SK-N-MC (cell line): ENCODE measurements around the gene CHP2.
"Not testable (repeated sequence)": the region's sequence is repeated elsewhere in the genome, so short reads cannot be mapped to it uniquely, and the experiment has no call there.

Experiments used
- DNase-seq: peaks from one replicate; pipeline ENCODE4 v3.0.0-alpha.2; 2011; ENCODE audit warnings: low read depth, low spot score
- H3K27ac ChIP-seq: fragments of 200-600 bp; sonication (generic); 2 replicates; pipeline ENCODE4 v1.5.1; 2016; ENCODE audit warnings: mixed run types
- H3K36me3 ChIP-seq: fragments of 200-600 bp; sonication (generic); 2 replicates; pipeline ENCODE4 v1.6.1; 2017; ENCODE audit warnings: antibody characterized with exemption, low read length, mixed read lengths; ENCODE audit not compliant: insufficient read depth
- H3K4me3 ChIP-seq: fragments of 200-600 bp; sonication (generic); 2 replicates; pipeline ENCODE4 v1.5.1; 2016
- H3K9ac ChIP-seq: fragments of 200-600 bp; sonication (generic); 2 replicates; pipeline ENCODE4 v1.8.0; 2017; ENCODE audit warnings: mixed run types, mixed read lengths; ENCODE audit not compliant: insufficient read length
- H3K9me3 ChIP-seq: fragments of 200-600 bp; sonication (generic); 2 replicates; pipeline ENCODE4 v1.6.1; 2017; ENCODE audit warnings: low read depth, mild to moderate bottlenecking, antibody characterized with exemption, low read length, moderate library complexity, mixed read lengths
- EZH2 ChIP-seq: fragments of 200-600 bp; sonication (generic); IDR thresholded peaks from one replicate; pipeline ENCODE4 v1.6.1; 2017; ENCODE audit warnings: antibody characterized with exemption
- FOXP2 ChIP-seq: optimal IDR thresholded peaks from 2 replicates; pipeline ENCODE3; 2011; ENCODE audit warnings: mild to moderate bottlenecking, moderate library complexity; ENCODE audit not compliant: insufficient read depth; ENCODE audit errors: extremely low read length, control extremely low read depth
- POLR2AphosphoS5 ChIP-seq: IDR thresholded peaks from 2 replicates; pipeline ENCODE4 v1.6.1; 2012; ENCODE audit warnings: mild to moderate bottlenecking, low read depth, low read length, borderline replicate concordance

The CHP2 gene

DNA sequence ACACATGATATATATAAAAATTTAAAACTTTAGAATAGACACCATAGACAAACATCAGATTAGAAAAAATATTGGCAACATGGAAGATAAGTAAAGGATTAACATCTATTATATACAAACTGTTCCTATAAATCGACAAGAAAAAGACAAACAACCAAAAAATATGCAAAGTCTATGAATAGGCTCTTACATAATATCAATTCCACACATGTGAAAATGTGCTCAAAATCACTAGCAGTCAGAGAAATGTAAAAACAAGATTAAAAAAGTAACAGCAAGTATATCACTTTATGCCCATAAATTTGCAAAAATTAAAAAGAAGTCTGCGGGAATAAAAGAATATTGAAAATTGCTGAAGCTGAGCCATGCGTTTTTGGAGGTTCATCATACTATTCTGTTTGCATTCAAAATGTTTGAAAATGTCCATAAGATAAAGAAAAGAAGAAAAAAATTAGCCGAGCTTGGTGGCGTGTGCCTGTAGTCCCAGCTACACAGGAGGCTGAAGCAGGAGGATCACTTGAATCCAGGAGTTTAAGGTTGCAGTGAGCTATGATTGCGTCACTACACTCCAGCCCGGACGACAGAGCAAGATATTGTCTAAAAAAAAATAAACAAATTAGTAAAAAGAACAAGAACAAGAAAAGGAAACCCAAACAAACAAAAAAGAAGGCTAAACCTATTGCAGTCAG, 30.6 kb upstream of the CHP2 start:
- no peak overlapping the region for H3K27ac ChIP-seq
- TF ChIP-seq POLR2AphosphoS5 (no peak), FOXP2 (no peak), EZH2 (no peak)
- no peak for DNase-seq
- no peak overlapping the region for H3K9ac ChIP-seq
- H3K4me3 ChIP-seq = no peak overlapping the region
- H3K36me3 ChIP-seq = no peaks in the 10 kb centered on the region
- H3K9me3 ChIP-seq = no peaks in the 10 kb centered on the region

- TF ChIP-seq POLR2AphosphoS5 (no peak), EZH2 (no peak), FOXP2 (no peak)
- no peaks in the 10 kb centered on the region for H3K9me3 ChIP-seq
Measured at GRCh38 chr16:23724785-23725131, 30.1 kb upstream of the CHP2 start.

DNA sequence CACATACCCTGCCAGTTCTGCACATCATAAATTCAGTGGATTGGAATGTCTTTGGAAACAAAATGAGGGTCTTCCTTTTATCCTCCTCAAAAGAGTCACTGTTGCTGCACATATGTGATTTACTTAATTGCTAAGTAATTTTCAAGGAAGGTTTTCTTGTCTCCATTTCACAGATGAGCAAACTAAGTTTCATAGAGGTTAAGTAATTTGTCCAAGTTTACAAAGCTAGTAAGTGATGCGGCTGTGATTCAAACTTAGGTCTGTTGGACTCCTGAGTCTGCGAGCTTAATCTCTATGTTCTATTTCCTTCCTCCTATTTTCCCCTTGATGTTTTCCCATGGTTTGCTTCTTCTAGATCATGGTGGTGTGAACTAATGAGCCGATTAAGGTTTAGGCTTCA, 28.1 kb upstream of the CHP2 start:
- H3K27ac ChIP-seq = peak overlapping the region; percentile 49; the same call in 1 of the 2 replicates
- H3K9ac ChIP-seq = no peak overlapping the region
- DNase-seq = no peak
- no peak overlapping the region for H3K4me3 ChIP-seq
- TF ChIP-seq EZH2 (no peak), FOXP2 (no peak), POLR2AphosphoS5 (no peak)
- H3K9me3 ChIP-seq = no peaks in the 10 kb centered on the region
- no peaks in the 10 kb centered on the region for H3K36me3 ChIP-seq

More at GRCh38 chr16:23724785-23725131, 30.1 kb upstream of the CHP2 start:
- no peaks in the 10 kb centered on the region for H3K36me3 ChIP-seq
- H3K27ac ChIP-seq = no peak overlapping the region
- H3K4me3 ChIP-seq = no peak overlapping the region
- H3K9ac ChIP-seq = no peak overlapping the region
- no peak for DNase-seq

GRCh38 chr16:23728112-23728477, 26.7 kb upstream of the CHP2 start:
- DNase-seq = no peak
- H3K27ac ChIP-seq = no peak overlapping the region
- no peak overlapping the region for H3K9ac ChIP-seq
- H3K36me3 ChIP-seq = no peaks in the 10 kb centered on the region
- no peaks in the 10 kb centered on the region for H3K9me3 ChIP-seq
- TF ChIP-seq FOXP2 = no peak
- TF ChIP-seq POLR2AphosphoS5 = no peak
- no peak for TF ChIP-seq EZH2
- no peak overlapping the region for H3K4me3 ChIP-seq

- H3K27ac ChIP-seq = peak overlapping the region; percentile 53
- no peak overlapping the region for H3K9ac ChIP-seq
- H3K36me3 ChIP-seq = no peaks in the 10 kb centered on the region
- DNase-seq = no peak
- no peak overlapping the region for H3K4me3 ChIP-seq
- no peaks in the 10 kb centered on the region for H3K9me3 ChIP-seq
- TF ChIP-seq POLR2AphosphoS5 (no peak), EZH2 (no peak), FOXP2 (no peak)
Measured at GRCh38 chr16:23729503-23730424, 25.1 kb upstream of the CHP2 start.

GRCh38 chr16:23734176-23734893, 20.5 kb upstream of the CHP2 start:
- Histone ChIP-seq H3K27ac (peak overlapping the region; percentile 86), H3K4me3 (no peak overlapping the region), H3K36me3 (no peaks in the 10 kb centered on the region), H3K9me3 (no peaks in the 10 kb centered on the region), H3K9ac (peak overlapping the region; percentile 37)
- DNase-seq = no peak
- TF ChIP-seq EZH2 (no peak), POLR2AphosphoS5 (no peak), FOXP2 (no peak)

DNA sequence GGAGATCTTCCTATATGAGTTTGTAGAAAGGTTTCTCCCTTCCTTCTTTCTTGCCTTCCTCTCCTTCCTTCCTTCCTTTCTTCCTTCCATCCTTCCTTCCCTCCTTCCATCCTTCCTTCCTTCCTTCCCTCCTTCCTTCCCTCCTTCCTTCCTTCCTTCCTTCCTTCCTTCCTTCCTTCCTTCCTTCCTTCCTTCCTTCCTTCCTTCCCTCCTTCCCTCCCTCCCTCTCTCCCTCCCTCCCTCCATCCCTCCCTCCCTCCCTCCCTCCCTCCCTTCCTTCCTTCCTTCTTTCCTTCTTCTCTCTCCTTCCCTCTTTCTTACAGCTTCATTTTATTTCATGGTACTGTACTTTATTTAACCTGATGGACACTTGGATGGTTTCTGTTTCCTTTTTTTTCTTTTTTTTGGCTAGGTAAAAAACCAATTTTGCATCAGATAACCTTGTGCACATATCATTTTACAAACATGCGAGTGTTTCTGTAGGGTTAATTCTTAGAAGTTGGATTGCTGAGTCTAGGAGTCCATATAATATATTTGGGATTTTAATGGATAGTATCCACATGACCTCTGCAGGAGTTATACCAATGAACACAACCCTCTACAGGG, 17.3 kb upstream of the CHP2 start:
- H3K27ac ChIP-seq = peak overlapping the region; percentile 93
- not testable (repeated sequence) for H3K36me3 ChIP-seq, H3K4me3 ChIP-seq, H3K9me3 ChIP-seq, H3K9ac ChIP-seq, DNase-seq

DNA sequence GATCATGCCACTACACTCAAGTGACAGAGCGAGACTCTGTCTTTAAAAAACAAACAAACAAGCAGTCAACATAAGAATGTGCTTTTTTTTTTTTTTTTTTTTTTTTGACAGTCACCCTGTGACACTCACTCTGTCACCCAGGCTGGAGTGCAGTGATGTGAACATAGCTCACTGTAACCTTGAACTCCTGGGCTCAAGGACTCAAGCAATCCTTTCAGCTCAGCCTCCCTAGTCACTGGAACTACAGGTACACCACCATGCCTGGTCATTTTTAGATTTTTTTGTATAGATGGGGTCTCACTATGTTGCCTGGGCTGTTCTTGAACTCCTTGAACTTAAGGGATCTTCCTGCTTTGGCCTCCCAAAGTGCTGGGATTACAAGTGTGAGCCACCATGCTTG, 15.3 kb upstream of the CHP2 start:
- Histone ChIP-seq H3K9me3 (no peaks in the 10 kb centered on the region), H3K36me3 (no peaks in the 10 kb centered on the region), H3K27ac (0 out of 2 replicates have a peak overlapping the region, but pooled peaks have one; percentile 36), H3K4me3 (no peak overlapping the region), H3K9ac (no peak overlapping the region)
- no peak for DNase-seq
- TF ChIP-seq FOXP2 = no peak
- no peak for TF ChIP-seq EZH2
- no peak for TF ChIP-seq POLR2AphosphoS5

GRCh38 chr16:23741675-23742303, 13.0 kb upstream of the CHP2 start:
- TF ChIP-seq POLR2AphosphoS5 = no peak
- TF ChIP-seq FOXP2 = no peak
- no peak for TF ChIP-seq EZH2
- H3K9ac ChIP-seq = peak overlapping the region; percentile 23
- no peaks in the 10 kb centered on the region for H3K36me3 ChIP-seq
- H3K9me3 ChIP-seq = no peaks in the 10 kb centered on the region
- H3K27ac ChIP-seq = peak overlapping the region; percentile 57
- no peak for DNase-seq
- no peak overlapping the region for H3K4me3 ChIP-seq
